ENCODE results near the gene DESI1. TPM values are rescaled to one million over a fixed set of nuclear protein-coding genes. Genes with fewer than 3 reads are reported as not detected.

The DESI1 gene
- total and polyA plus RNA-seq, 2 of the 13 experiments (the other 11 are each of a cell fraction or from before 2014, with no cell fraction given), result 21.6 to 29.2 TPM

DNA sequence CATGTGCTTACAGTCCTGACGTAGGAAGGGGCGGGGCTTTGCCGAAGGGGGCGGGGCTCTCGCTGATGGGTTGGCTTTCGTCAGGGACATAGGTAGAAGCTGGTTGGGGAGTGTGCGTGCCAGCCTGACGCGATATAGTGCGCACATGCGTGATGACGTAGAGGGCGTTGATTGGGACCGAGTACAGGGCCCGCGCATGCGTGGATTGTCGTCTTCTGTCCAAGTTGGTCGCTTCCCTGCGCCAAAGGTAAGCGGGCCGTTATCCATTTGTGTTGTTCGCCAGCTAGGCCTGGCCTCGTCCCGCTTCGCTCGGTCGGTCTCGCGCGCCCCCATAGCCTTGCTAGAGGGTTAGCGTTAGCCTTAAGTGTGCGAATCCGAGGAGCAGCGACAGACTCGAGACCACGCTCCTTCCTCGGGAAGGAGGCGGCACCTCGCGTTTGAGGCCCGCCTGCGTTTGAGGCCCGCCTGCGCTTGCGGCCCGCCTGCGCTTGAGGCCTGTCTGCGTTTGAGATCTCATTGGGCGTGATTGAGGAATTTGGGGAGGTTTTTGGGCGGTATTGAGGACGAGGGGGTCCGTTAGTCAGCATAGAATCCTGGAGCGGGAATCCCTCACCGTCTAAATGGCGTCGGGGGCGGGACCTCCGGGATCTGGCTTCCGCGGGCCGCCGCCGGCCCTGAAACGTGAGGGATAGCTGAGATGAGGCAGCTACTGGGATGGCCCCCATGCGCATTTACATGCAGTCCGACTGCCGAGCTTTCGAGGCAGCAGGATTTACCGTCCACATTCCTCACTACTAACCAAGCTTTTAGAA, 462 bp upstream of the DESI1 start, which contains the start of gene XRCC6 (continued):
- TF ChIP-seq, protein P1, sequence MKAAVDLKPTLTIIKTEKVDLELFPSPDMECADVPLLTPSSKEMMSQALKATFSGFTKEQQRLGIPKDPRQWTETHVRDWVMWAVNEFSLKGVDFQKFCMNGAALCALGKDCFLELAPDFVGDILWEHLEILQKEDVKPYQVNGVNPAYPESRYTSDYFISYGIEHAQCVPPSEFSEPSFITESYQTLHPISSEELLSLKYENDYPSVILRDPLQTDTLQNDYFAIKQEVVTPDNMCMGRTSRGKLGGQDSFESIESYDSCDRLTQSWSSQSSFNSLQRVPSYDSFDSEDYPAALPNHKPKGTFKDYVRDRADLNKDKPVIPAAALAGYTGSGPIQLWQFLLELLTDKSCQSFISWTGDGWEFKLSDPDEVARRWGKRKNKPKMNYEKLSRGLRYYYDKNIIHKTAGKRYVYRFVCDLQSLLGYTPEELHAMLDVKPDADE (CRISPR knock-in tag; IDR thresholded peaks at IDR 0.05), result no peak
- TF ChIP-seq, protein P2, sequence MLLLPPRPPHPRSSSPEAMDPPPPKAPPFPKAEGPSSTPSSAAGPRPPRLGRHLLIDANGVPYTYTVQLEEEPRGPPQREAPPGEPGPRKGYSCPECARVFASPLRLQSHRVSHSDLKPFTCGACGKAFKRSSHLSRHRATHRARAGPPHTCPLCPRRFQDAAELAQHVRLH (CRISPR knock-in tag; IDR thresholded peaks at IDR 0.05; ENCODE audit: borderline replicate concordance, low read depth), result peak; percentile 78
- TF ChIP-seq ZNF234 (CRISPR knock-in tag; conservative IDR thresholded peaks at IDR 0.05) (no peak; the same call in 1 of the 2 replicates), GFI1 (CRISPR knock-in tag; IDR thresholded peaks at IDR 0.05; ENCODE audit: borderline replicate concordance) (peak; percentile 57; the same call in 1 of the 2 replicates), ZNF709 (CRISPR knock-in tag; IDR thresholded peaks at IDR 0.05) (no peak), ZBTB8A (CRISPR knock-in tag; IDR thresholded peaks at IDR 0.05; ENCODE audit: borderline replicate concordance, low read depth) (no peak), ZBTB7B (CRISPR knock-in tag; IDR thresholded peaks at IDR 0.05) (no peak), ZNF570 (CRISPR knock-in tag; IDR thresholded peaks at IDR 0.05; ENCODE audit: borderline replicate concordance) (peak; percentile 88; the same call in 1 of the 2 replicates), THYN1 (CRISPR knock-in tag; IDR thresholded peaks at IDR 0.05; ENCODE audit: borderline replicate concordance, low read depth) (no peak), ZNF274 (CRISPR knock-in tag; IDR thresholded peaks at IDR 0.05) (peak; percentile 51), KDM1A (CRISPR knock-in tag; IDR thresholded peaks at IDR 0.05) (no peak), ZNF264 (CRISPR knock-in tag; IDR thresholded peaks at IDR 0.05) (0 out of 2 replicates have a peak, but pooled peaks have one; percentile 50), ZNF713 (CRISPR knock-in tag; IDR thresholded peaks at IDR 0.05) (no peak), HOXD1 (CRISPR knock-in tag; IDR thresholded peaks at IDR 0.05) (0 out of 2 replicates have a peak, but pooled peaks have one; percentile 1), ZNF207 (IDR thresholded peaks at IDR 0.05; ENCODE audit: borderline replicate concordance) (no peak), TOPORS (CRISPR knock-in tag; IDR thresholded peaks at IDR 0.05) (no peak; the same call in none of the 2 replicates), CAMTA2 (CRISPR knock-in tag; IDR thresholded peaks at IDR 0.05; ENCODE audit: borderline replicate concordance) (no peak), NFIB (CRISPR knock-in tag; IDR thresholded peaks at IDR 0.05; ENCODE audit: borderline replicate concordance) (no peak), FOXO1 (CRISPR knock-in tag; IDR thresholded peaks at IDR 0.05) (no peak), ZNF431 (CRISPR knock-in tag; IDR thresholded peaks at IDR 0.05; ENCODE audit: borderline replicate concordance, low read depth) (no peak)
- TF ChIP-seq, protein P3, sequence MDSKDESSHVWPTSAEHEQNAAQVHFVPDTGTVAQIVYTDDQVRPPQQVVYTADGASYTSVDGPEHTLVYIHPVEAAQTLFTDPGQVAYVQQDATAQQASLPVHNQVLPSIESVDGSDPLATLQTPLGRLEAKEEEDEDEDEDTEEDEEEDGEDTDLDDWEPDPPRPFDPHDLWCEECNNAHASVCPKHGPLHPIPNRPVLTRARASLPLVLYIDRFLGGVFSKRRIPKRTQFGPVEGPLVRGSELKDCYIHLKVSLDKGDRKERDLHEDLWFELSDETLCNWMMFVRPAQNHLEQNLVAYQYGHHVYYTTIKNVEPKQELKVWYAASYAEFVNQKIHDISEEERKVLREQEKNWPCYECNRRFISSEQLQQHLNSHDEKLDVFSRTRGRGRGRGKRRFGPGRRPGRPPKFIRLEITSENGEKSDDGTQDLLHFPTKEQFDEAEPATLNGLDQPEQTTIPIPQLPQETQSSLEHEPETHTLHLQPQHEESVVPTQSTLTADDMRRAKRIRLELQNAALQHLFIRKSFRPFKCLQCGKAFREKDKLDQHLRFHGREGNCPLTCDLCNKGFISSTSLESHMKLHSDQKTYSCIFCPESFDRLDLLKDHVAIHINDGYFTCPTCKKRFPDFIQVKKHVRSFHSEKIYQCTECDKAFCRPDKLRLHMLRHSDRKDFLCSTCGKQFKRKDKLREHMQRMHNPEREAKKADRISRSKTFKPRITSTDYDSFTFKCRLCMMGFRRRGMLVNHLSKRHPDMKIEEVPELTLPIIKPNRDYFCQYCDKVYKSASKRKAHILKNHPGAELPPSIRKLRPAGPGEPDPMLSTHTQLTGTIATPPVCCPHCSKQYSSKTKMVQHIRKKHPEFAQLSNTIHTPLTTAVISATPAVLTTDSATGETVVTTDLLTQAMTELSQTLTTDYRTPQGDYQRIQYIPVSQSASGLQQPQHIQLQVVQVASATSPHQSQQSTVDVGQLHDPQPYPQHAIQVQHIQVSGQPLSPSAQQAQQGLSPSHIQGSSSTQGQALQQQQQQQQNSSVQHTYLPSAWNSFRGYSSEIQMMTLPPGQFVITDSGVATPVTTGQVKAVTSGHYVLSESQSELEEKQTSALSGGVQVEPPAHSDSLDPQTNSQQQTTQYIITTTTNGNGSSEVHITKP (CRISPR knock-in tag; IDR thresholded peaks at IDR 0.05; ENCODE audit: low read depth), result no peak
- TF ChIP-seq, protein P4, sequence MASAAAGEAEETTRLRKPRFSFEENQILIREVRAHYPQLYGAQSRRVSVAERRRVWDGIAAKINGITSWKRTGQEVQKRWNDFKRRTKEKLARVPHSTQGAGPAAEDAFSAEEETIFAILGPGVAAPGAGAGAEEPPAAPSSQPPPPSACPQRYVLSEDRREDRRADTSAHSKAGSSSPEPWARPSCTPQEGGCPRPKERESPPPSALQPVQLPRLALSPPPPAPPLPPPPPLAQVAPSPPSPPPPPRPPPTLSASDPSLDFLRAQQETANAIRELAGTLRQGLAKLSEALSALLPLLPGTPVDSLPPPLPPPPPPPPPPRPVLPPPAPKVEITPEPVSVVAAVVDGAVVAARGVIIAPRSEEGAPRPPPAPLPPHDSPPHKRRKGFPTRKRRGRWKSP (CRISPR knock-in tag; IDR thresholded peaks at IDR 0.05), result peak; percentile 21; the same call in 1 of the 2 replicates

All from HepG2 (cell line).